GM12874 (cell line): ENCODE measurements around the gene KCNE3.

ENCODE experiments used
- CTCF ChIP-seq: IDR thresholded peaks from 2 replicates; pipeline ENCODE4 v1.5.1; 2011; ENCODE audit warnings: low read depth, mild to moderate bottlenecking, control low read depth, low read length, moderate library complexity; ENCODE audit not compliant: insufficient read depth

Gene KCNE3

GRCh38 chr11:74437441-74438042 lies 29.8 kb downstream of the KCNE3 start:
- TF ChIP-seq CTCF: no peak

- no peak for TF ChIP-seq CTCF
Observed at GRCh38 chr11:74434528-74434927, 32.8 kb downstream of the KCNE3 start.

GRCh38 chr11:74429205-74429604 lies 38.1 kb downstream of the KCNE3 start:
- no peak for TF ChIP-seq CTCF

GRCh38 chr11:74427384-74427886 lies 39.9 kb downstream of the KCNE3 start:
- TF ChIP-seq CTCF: no peak

GRCh38 chr11:74425100-74425499 lies 42.2 kb downstream of the KCNE3 start:
- TF ChIP-seq CTCF: no peak

GRCh38 chr11:74418509-74418895 lies 48.8 kb downstream of the KCNE3 start:
- no peak for TF ChIP-seq CTCF

GRCh38 chr11:74417860-74418508 lies 49.4 kb downstream of the KCNE3 start:
- TF ChIP-seq CTCF: no peak
